H9 (cell line): ENCODE measurements around the gene JKAMP. TPM values are rescaled to one million over a fixed set of nuclear protein-coding genes. Genes with fewer than 3 reads are reported as not detected.

ENCODE experiments used
- DNase-seq: peaks from one replicate; pipeline ENCODE4 v3.0.0-alpha.2; 2017
- H2AFZ ChIP-seq: one replicate; pipeline ENCODE4 v1.6.1; 2013; ENCODE audit warnings: mild to moderate bottlenecking, low read length, control low read depth, moderate library complexity
- H2AK5ac ChIP-seq: 2 replicates; pipeline ENCODE4 v1.6.1; 2013; ENCODE audit warnings: low read length, control low read depth, mixed read lengths; ENCODE audit not compliant: insufficient read length
- H2BK120ac ChIP-seq: one replicate; pipeline ENCODE4 v1.6.1; 2013; ENCODE audit warnings: low read depth, mild to moderate bottlenecking, low read length, control low read depth, inconsistent platforms; ENCODE audit not compliant: poor library complexity, severe bottlenecking
- H2BK12ac ChIP-seq: 2 replicates; pipeline ENCODE4 v1.6.1; 2013; ENCODE audit warnings: low read length, control low read depth, mixed read lengths, low read depth; ENCODE audit not compliant: insufficient read length
- H2BK15ac ChIP-seq: 2 replicates; pipeline ENCODE4 v1.6.1; 2013; ENCODE audit warnings: low read depth, low read length, control low read depth
- H2BK20ac ChIP-seq: one replicate; pipeline ENCODE4 v1.6.1; 2013; ENCODE audit warnings: low read depth, mild to moderate bottlenecking, low read length, control low read depth, inconsistent platforms; ENCODE audit not compliant: poor library complexity, severe bottlenecking
- H2BK5ac ChIP-seq: 2 replicates; pipeline ENCODE4 v1.6.1; 2013; ENCODE audit warnings: low read length, control low read depth, mixed read lengths; ENCODE audit not compliant: insufficient read length
- H3K14ac ChIP-seq: 2 replicates; pipeline ENCODE4 v1.6.1; 2013; ENCODE audit warnings: low read length, control low read depth; ENCODE audit not compliant: insufficient read depth
- H3K18ac ChIP-seq: 2 replicates; pipeline ENCODE4 v1.6.1; 2013; ENCODE audit warnings: low read depth, mild to moderate bottlenecking, mixed read lengths, low read length, control low read depth; ENCODE audit not compliant: insufficient read length
- H3K23ac ChIP-seq: 2 replicates; pipeline ENCODE4 v1.6.1; 2013; ENCODE audit warnings: low read length, control low read depth, mixed read lengths, low read depth; ENCODE audit not compliant: insufficient read length
- H3K23me2 ChIP-seq: 2 replicates; pipeline ENCODE4 v1.6.1; 2013; ENCODE audit warnings: low read depth, mild to moderate bottlenecking, mixed read lengths, low read length, control low read depth; ENCODE audit not compliant: insufficient read length, poor library complexity, severe bottlenecking
- H3K27ac ChIP-seq: 2 replicates; pipeline ENCODE4 v1.5.1; 2013; ENCODE audit warnings: low read length, control low read depth, mixed read lengths, low read depth; ENCODE audit not compliant: insufficient read length
- H3K27me3 ChIP-seq: 2 replicates; pipeline ENCODE4 v1.6.1; 2013; ENCODE audit warnings: low read length, control low read depth, inconsistent platforms; ENCODE audit not compliant: insufficient read depth
- H3K4ac ChIP-seq: 2 replicates; pipeline ENCODE4 v1.6.1; 2013; ENCODE audit warnings: low read depth, mild to moderate bottlenecking, control low read depth, inconsistent platforms, low read length, moderate library complexity
- H3K4me1 ChIP-seq: 2 replicates; pipeline ENCODE4 v1.6.1; 2013; ENCODE audit warnings: low read length, control low read depth, inconsistent platforms; ENCODE audit not compliant: insufficient read depth
- H3K4me2 ChIP-seq: 2 replicates; pipeline ENCODE4 v1.6.1; 2013; ENCODE audit warnings: low read length, control low read depth, mixed read lengths; ENCODE audit not compliant: insufficient read length, insufficient read depth
- H3K56ac ChIP-seq: 2 replicates; pipeline ENCODE4 v1.6.1; 2013; ENCODE audit warnings: low read depth, mild to moderate bottlenecking, mixed read lengths, low read length, control low read depth; ENCODE audit not compliant: insufficient read length
- H3K79me1 ChIP-seq: 2 replicates; pipeline ENCODE4 v1.6.1; 2013; ENCODE audit warnings: low read depth, mild to moderate bottlenecking, moderate library complexity, low read length, control low read depth, inconsistent platforms; ENCODE audit not compliant: insufficient read depth, poor library complexity, severe bottlenecking
- H3K79me2 ChIP-seq: 2 replicates; pipeline ENCODE4 v1.6.1; 2013; ENCODE audit warnings: low read length, control low read depth, inconsistent platforms; ENCODE audit not compliant: insufficient read depth
- H3K9ac ChIP-seq: 2 replicates; pipeline ENCODE4 v1.6.1; 2013; ENCODE audit warnings: low read length, control low read depth, mixed read lengths; ENCODE audit not compliant: insufficient read length; ENCODE audit errors: extremely low read depth
- H3K9me3 ChIP-seq: one replicate; pipeline ENCODE4 v1.6.1; 2013; ENCODE audit warnings: low read depth, low read length, inconsistent platforms; ENCODE audit not compliant: control insufficient read depth
- H3T11ph ChIP-seq: one replicate; pipeline ENCODE4 v1.6.1; 2013; ENCODE audit warnings: mild to moderate bottlenecking, low read length, control low read depth, inconsistent platforms
- H4K20me1 ChIP-seq: one replicate; pipeline ENCODE4 v1.6.1; 2013; ENCODE audit not compliant: control insufficient read depth, insufficient read length, insufficient read depth
- H4K5ac ChIP-seq: 2 replicates; pipeline ENCODE4 v1.6.1; 2013; ENCODE audit warnings: low read depth, mild to moderate bottlenecking, mixed read lengths, low read length, control low read depth; ENCODE audit not compliant: insufficient read length
- H4K8ac ChIP-seq: replicated peaks from 2 replicates; pipeline ENCODE4 v1.6.1; 2013; ENCODE audit warnings: low read length, control low read depth, mixed read lengths, low read depth; ENCODE audit not compliant: insufficient read length
- H4K91ac ChIP-seq: 2 replicates; pipeline ENCODE4 v1.6.1; 2013; ENCODE audit warnings: low read depth, mild to moderate bottlenecking, moderate library complexity, mixed read lengths, low read length, control low read depth; ENCODE audit not compliant: insufficient read length
- H3K27ac Mint-ChIP-seq, 3 experiments: 2 replicates in 2 of 3; 3 replicates in 1 of 3; pipeline ENCODE4 v1.8.0; 2020 to 2021; ENCODE audit warnings: mixed read lengths in 3 of 3, mild to moderate bottlenecking in 1 of 3, moderate library complexity in 1 of 3
- H3K27me3 Mint-ChIP-seq: 2 replicates; pipeline ENCODE4 v1.8.0; 2021; ENCODE audit warnings: low read depth, mild to moderate bottlenecking, moderate library complexity, mixed read lengths
- H3K36me3 Mint-ChIP-seq, 3 experiments: 2 replicates in 2 of 3; 3 replicates in 1 of 3; pipeline ENCODE4 v1.8.0; 2020 to 2021; ENCODE audit warnings: low read depth in 3 of 3, mixed read lengths in 3 of 3; ENCODE audit not compliant: insufficient read depth in 1 of 3
- H3K4me1 Mint-ChIP-seq, 2 experiments: 2 replicates each; pipeline ENCODE4 v1.8.0; 2020; ENCODE audit warnings: mixed read lengths in 2 of 2
- H3K4me3 Mint-ChIP-seq, 2 experiments: 2 replicates in 1 of 2; 3 replicates in 1 of 2; pipeline ENCODE4 v1.8.0; 2020 to 2021; ENCODE audit warnings: mild to moderate bottlenecking in 2 of 2, mixed read lengths in 2 of 2, moderate library complexity in 1 of 2
- H3K9me3 Mint-ChIP-seq, 2 experiments: 2 replicates in 1 of 2; 3 replicates in 1 of 2; pipeline ENCODE4 v1.8.0; 2020; ENCODE audit warnings: mild to moderate bottlenecking in 2 of 2, mixed read lengths in 2 of 2, moderate library complexity in 1 of 2
- CTCF ChIP-seq: fragments of 200-600 bp; sonication (generic); conservative IDR thresholded peaks from 3 replicates; pipeline ENCODE4 v1.8.0; 2021; ENCODE audit warnings: antibody characterized with exemption, mild to moderate bottlenecking
- total RNA-seq: library from RNA; stranded (reverse); gene quantifications from 2 replicates; pipeline ENCODE4 v1.2.1, GENCODE V29; 2021

JKAMP gene
- total RNA-seq, 1 experiment from 2014 or later = 33.8 TPM

- Histone ChIP-seq H2AFZ (no peak overlapping the region), H3K4me2 (no peak overlapping the region), H3K79me2 (no peaks in the 10 kb centered on the region), H3K4me1 (no peaks in the 10 kb centered on the region), H2BK5ac (no peak overlapping the region), H2BK20ac (no peak overlapping the region), H3K9me3 (no peaks in the 10 kb centered on the region), H3K14ac (no peak overlapping the region), H4K5ac (no peak overlapping the region), H3K9ac (no peak overlapping the region), H4K8ac (no peak overlapping the region), H3K18ac (no peak overlapping the region), H2BK15ac (no peak overlapping the region), H2BK120ac (no peak overlapping the region), H3T11ph (no peak overlapping the region), H3K27ac (no peak overlapping the region), H3K23me2 (no peaks in the 10 kb centered on the region), H3K27me3 (no peaks in the 10 kb centered on the region), H2AK5ac (no peak overlapping the region), H3K79me1 (no peaks in the 10 kb centered on the region), H3K56ac (no peak overlapping the region), H4K20me1 (no peaks in the 10 kb centered on the region), H4K91ac (no peak overlapping the region), H3K23ac (no peak overlapping the region), H2BK12ac (no peak overlapping the region), H3K4ac (no peak overlapping the region)
- Mint-ChIP-seq H3K4me1 (peaks cover 16 to 17% of the 10 kb centered on the region in 2 experiments), H3K4me3 (no peak overlapping the region), H3K27me3 (no peaks in the 10 kb centered on the region), H3K9me3 (no peaks in the 10 kb centered on the region; a peak in 1 of 5 replicates), H3K27ac (peak overlapping the region in 2 of 3 experiments; percentile 34 to 66; a peak in 1 of 7 replicates), H3K36me3 (peaks cover 0 to 3% (median 0%) of the 10 kb centered on the region in 3 experiments; a peak in 3 of 7 replicates)
- peak; percentile 95 for TF ChIP-seq CTCF
- peak; percentile 88 for DNase-seq
Measured at GRCh38 chr14:59507063-59507751, 22.9 kb downstream of the JKAMP start.
